Middle frontal gyrus (tissue), 1 donor: Measurements from ENCODE around the gene CPVL.

ENCODE experiments used
- DNase-seq: peaks from one replicate; pipeline ENCODE4 v3.0.0-alpha.2; 2015; ENCODE audit warnings: low spot score; ENCODE audit errors: extremely low spot score

The CPVL gene

GRCh38 chr7:28979776-28980175 lies 166.6 kb downstream of the CPVL start:
- no peak for DNase-seq

GRCh38 chr7:28977881-28978280 lies 168.5 kb downstream of the CPVL start:
- no peak for DNase-seq

DNA sequence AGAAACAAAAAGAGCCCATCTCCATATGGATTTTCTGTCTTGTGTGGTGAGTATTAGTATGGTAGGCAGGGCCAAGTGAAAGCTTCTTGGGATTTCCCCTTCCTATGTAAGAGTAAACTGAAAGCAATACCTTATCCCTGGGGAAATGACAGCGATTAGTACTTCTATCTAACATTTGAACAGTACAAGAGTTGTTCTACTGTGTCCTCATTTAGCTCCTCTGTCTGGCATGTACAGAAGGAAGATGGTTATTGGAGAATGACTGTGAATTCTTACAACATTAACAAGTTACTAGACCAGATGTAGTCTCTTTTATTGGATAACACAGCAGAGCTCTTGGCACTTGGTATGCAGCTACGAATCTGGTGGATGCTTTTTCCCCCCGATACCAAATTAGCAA lies 170.3 kb downstream of the CPVL start:
- no peak for DNase-seq

DNA sequence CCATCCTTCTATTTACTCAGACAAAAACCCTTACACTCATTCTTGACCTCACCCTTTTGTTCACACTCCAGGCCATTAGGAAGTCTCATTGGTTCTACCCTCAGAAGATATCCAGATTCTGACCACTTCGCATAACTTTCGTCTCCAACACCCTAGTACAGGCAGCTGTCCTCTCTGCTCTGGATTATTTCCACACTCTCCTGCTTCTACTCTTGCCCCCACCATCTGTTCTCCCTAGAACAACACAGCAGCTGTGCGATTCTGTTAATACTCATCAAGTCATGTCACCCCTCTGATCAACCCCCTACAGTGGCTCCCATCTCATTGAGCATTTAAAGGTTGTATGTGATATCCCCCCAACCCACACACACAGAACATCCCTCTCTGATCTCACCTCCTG lies 172.7 kb downstream of the CPVL start:
- DNase-seq: no peak

- no peak for DNase-seq
Measured at GRCh38 chr7:28964056-28964455, 182.3 kb downstream of the CPVL start.

- no peak for DNase-seq
Measured at GRCh38 chr7:28961972-28962371, 184.4 kb downstream of the CPVL start.

DNA sequence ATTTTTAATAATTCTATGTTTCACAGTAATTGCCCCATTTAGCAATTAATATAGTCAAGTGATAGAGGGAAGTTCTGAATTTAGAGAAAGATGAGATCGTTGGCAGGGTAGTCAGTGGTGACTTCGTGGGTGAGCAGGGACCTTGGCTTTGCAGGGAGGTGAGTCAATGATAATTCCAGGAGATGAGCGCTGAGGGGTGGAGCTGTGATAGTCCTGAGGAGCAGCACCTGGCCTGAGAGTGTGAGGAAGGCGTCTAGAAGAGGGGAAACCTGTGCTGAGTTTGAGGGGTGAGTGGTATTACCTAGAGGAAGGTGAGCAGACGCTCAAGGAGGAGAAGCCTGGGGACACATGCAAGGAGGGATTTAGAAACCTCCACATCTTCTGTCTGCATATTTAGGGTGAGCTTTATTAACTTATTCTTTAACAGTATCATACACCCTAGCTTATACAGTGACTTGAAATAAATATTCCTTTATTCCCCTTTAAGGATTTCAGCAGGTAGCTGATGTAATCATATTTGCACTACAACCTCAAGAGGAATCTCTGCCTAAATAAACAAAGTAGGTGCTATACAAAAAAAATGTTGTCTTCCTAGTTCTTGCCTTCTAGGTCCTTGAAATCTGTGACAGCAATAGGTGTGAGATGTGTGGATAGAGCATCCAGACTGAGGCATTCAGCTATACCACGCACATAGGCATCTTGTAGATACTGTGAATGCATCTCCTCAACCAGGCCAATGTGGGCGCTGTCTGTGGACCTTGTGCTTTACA lies 186.1 kb downstream of the CPVL start:
- no peak for DNase-seq

- no peak for DNase-seq
Measured at GRCh38 chr7:28958980-28959347, 187.4 kb downstream of the CPVL start.

DNA sequence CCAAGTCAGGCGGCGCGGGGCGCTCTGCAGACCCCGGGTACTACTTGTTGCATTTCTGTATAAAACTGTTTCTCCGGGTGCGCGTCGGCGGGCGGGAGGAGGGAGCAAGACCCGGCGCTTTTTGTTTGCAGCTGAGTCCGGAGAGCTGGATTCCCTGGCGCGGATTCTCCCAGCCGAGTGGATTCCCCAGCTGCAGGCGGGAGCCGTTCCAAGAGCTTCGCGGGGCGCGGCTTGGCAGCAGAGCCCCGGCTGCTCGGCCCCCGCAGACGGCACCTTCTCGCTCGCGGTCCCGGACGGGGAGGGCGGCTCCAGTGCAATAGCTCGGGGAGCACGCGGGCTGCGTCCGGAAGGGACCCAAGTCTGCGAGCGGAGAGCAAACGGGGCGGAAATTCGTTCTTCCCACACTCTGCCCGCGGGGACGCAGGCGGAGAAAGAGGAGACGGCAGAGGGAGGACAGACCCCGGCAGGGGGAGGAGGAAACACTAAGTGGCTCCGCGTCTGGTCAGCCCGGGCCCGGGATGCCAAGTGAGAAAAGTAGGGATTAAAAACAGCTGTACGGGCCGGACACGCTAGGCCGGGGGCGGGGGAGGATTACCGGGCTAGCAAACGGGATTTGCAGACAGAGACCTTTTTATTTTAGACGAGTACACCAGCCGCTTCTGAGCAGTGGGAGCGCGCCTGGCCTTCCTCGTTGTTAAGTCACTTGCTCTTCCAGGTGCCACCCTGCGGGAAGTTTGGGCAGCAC lies 187.9 kb downstream of the CPVL start, which contains the start of gene TRIL:
Gene TRIL (minus strand): TSS at position 96 of the 745 bp plus-strand sequence. CDS start 284 bp downstream, outside the sequence.
- peak; percentile 46 for DNase-seq

GRCh38 chr7:28957751-28958234 lies 188.5 kb downstream of the CPVL start:
- no peak for DNase-seq

- DNase-seq: no peak
Measured at GRCh38 chr7:28957064-28957750, 189.1 kb downstream of the CPVL start.

GRCh38 chr7:28956608-28957063 lies 189.7 kb downstream of the CPVL start:
- DNase-seq: no peak

- no peak for DNase-seq
Measured at GRCh38 chr7:28955718-28956607, 190.4 kb downstream of the CPVL start.

GRCh38 chr7:28955356-28955717 lies 191.0 kb downstream of the CPVL start:
- DNase-seq: no peak

DNA sequence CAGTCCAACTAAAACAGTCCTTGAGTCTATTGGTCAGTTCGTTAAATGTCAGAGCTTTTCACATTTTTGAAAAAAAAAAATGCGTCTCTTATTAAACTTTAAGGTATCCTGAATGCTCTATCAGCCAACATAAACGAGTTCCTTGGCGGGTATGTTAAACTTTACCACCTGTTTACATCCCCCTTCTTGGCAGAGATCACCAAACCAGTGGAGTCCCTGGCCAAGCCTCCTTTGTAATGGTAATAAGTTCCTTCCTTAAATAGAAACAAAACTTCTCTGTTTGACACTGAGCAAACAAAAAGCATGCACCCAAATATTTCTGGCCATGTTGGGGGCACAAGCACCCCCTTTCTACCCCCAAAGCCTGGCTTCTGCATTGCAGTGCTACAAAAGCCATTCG lies 191.4 kb downstream of the CPVL start:
- DNase-seq: no peak

DNA sequence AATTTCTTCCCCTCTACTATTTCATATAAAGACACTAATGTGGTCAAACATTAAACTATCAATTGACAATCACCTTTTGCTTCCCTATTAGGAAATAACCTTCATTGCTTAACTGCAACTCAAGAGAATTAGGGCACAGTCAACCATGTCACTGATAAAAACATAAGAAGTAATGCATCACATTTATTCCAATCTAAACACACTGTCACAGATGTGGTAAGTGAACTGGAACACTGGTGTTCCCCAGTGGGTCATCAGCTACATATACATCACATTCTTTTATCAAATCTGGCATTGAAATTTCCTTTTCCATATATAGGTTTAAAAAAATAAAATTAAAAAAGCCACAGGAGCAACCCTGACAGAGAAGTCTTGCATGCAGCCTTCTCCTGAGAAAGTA lies 191.9 kb downstream of the CPVL start:
- no peak for DNase-seq

DNA sequence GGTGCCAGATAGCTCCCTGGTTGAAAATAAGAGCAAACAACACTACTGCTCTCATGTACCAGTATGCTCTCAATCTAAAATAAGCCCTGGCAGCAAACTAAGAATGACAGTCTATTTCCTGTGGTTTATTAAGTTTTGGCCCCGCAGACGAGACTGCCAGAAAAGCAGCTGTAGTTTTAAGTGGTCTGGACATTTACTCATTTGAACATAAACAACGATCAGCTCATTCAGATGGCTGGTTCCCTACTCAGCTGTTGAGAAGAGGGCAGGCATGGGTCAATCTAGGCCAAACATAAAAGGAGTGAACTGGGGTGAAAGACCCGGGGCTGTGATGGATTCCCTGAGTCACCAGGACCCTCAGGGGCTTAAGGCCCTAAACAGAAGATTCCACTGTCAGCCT lies 192.7 kb downstream of the CPVL start:
- DNase-seq: no peak
